DMS 273 (cell line): ENCODE results near the gene RARRES2.
"Not testable (repeated sequence)": the region's sequence is repeated elsewhere in the genome, so short reads cannot be mapped to it uniquely, and the experiment has no call there.

ENCODE experiments used
- DNase-seq: peaks from one replicate; lab custom pipeline; 2025; ENCODE audit not compliant: unreplicated experiment; lab: John Stamatoyannopoulos, UW

The RARRES2 gene

DNA sequence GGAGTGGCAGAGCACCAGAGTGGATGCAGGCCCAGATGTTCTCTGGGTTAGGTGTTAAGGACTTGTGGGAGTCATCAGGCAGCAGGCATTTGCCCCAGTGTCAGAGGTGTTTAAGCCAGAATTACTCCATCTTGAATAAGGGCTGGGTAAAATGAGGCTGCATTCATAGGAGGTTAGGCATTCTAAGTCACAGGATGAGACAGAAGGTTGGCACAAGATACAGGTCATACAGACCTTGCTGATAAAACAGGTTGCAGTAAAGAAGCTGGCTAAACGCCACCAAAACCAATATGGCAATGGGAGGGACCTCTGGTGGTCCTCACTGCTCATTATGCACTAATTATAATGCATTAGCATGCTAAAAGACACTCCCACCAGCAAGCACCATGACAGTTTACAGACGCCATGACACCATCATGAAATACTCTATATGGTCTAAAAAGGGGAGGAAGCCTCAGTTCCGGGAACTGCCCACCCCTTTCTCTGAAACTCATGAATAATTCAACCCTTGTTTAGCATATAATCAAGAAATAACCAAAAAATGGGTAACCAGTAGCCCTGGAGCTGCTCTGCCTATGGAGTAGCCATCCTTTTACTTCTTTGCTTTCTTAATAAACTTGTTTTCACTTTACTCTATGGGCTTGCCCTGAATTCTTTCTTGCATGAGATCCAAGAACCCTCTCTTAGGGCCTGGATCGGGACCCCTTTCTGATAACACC is 19.2 kb downstream of the RARRES2 start:
- DNase-seq, result peak; percentile 80

DNA sequence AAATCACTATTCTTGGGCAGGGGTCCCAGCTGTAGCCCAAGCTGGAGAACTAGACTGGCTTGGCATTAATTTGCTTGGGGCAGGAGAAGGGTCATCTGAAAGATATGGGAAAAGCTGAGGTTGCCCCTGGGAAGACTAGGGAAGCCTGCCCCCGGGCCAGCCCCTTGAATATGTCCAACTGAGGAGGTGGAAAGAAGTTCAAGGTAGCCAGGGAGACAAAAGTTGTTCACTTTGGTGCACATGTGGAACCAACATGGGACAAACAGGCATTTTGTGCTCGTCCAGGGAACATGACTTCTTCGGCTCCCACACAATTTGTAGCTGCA is 19.7 kb downstream of the RARRES2 start:
- no peak for DNase-seq

DNA sequence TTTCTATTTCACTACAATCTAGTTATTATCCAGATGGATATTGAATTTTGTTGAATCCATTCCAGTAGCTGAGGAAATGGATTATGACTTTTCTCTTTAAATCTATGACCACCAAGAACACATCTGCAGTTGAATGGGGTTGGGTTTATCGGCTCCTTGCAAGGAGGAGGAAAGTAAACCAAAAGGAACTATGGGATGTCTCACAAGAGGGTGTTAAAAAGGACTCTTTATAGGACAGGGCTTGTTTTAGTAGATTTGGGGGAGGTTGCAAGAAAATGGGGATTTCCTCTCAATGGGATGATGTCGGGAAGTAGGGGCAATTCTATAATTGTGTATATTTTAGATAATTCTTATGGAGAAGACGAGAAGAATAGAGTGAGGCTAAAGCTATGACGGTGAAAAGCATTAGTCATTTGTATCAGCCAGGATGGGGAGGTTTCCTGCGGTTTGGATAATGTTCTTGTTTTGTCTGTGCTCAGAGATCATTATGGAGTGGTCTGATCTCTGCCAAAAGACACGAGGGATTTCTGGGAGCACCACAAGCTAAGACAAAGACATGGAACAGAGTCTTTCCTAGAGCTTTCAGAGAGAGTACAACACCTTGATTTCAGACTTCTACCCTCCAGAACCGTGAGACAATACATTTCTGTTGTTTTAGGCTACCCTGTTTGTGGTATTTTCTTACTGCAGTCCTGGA is 23.5 kb downstream of the RARRES2 start:
- no peak for DNase-seq

DNA sequence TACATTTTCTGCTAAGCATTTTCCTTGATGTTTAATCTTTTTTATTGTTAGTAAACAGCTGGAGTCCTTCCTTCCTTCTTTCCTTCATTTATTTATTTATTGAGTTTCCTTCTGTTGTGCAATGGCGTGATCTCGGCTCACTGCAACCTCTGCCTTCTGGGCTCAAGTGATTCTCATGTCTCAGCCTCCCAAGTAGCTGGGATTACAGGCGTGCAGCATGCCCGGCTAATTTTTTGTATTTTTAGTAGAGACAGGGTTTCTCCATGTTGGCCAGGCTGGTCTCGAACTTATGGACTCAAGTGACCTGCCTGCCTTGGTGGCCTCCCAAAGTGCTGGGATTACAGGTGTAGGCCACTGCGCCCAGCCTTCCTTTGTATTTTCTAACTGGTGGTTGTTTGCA is 24.4 kb downstream of the RARRES2 start:
- DNase-seq, result not testable (repeated sequence)

DNA sequence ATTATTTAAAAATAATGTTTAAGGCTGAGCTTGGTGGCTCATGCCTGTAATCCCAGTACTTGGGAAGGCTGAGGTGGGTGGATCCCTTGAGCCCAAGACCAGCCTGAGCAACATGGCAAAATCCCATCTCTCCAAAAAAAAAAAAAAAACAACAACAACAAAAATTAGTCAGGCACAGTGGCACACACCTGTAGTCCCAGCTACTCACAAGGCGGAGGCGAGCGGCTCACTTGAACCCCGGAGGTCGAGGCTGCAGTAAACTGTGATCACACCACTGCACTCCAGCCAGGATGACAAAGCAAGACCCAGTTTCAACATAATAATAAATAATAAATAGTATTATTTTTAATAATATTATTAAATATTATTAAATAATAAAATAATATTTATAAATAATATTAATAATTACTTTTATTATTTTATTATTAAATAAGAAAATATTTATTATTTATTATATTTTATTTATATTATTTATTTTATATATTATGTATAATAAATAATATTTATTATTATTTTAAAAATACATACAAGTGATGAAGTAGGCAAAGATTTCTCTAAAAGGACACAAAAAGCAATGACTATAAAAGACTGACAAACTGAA is 26.7 kb downstream of the RARRES2 start:
- no peak for DNase-seq

DNA sequence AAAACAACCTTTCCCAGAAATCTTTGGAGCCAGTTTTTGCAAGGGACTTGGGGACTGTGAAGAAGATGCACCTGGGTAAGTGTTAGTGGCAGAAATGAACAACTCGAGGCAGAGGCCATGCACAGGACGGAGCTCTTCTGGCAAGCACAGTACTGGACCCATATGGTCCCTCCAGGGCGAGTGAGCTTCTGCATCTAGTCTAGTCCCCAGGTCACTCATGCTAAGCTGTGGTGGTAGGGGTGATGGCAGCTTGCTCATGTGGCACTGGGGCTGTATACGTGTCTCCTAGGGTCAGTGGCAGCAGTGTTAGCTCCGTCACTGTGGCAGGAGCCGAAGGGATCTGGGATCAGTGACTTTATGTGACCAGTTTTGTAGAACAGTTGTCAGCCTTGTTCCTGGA is 27.6 kb downstream of the RARRES2 start:
- DNase-seq, result no peak

DNA sequence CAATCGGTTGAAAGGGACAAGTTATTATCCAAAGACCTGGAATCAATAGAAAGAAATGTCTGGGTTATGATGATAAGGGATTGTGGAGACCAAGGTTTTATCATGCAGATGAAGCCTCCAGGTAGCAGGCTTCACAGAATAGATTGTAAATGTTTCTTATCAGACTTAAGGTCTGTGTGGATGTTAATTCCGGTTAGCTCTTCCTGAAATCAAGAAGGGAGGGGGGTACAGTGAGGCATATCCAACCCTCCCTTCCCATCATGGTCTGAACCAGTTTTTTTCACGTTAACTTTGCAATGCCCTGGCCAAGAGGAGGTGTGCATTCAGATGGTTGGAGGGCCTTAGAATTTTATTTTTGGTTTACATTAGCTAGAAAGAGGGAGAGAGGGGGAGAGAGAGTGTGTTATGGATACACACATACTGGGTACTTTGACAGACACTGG is 28.0 kb downstream of the RARRES2 start:
- no peak for DNase-seq

DNA sequence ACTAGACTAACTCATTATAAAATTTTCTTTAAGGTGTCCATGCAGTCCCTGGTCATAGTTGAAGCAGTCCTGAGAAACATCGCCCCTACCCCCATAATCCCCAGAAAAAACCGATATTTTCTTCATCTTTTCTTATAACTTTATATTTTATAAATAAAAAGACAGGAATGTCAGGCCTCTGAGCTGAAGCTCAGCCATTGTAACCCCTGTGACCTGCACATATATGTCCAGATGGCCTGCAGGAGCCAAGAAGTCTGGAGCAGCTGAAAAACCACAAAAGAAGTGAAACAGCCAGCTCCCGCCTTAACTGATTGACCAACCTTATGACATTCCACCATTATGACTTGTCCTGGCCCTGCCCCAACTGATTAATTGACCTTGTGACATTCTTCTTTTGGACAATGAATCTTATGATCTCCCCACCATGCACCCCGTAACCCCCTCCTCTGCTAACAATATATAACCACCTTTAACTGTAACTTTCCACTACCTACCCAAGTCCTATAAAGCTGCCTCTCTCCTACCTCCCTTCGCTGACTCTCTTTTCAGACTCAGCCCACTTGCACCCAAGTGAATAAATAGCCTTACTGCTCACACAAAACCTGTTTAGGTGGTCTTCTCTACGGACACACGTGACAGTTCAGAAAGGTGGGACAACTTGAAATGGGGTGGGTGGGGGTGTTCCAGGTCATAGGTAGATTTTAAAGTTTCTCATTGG is 28.6 kb downstream of the RARRES2 start:
- not testable (repeated sequence) for DNase-seq

DNA sequence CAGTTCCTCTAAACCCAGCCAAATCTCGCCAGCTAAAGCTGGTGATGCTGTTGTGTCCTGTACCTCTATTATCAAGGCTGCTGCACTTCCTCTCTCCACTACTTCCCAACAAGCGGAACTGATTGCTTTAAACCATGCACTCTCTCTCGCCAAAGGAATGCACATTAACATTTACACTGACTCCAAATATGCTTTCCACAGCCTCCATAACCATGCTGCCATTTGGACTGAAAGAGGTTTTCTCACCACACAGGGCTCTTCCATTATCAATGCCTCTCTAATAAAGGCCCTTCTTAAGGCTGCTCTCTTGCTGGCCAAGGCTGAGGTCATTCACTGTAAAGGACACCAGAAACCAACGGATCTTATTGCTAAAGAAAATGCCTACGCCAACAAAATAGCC is 29.7 kb downstream of the RARRES2 start:
- DNase-seq, result no peak

DNA sequence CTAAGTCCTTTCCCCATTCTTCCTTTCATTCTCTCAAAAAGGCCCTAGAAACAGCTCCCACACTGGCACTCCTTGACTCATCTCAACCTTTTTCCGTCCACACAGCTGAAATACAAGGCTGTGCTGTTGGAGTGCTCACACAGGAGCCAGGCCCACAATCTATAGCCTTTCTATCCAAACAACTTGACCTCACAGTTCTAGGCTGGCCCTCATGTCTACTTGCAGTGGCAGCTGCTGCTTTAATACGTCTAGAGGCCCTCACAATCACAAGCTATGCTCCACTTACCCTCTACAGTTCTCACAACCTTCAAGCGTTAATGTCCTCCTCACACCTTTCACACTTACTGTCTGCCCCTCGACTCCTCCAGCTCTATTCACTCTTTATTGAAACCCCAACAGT is 30.3 kb downstream of the RARRES2 start:
- no peak for DNase-seq

DNA sequence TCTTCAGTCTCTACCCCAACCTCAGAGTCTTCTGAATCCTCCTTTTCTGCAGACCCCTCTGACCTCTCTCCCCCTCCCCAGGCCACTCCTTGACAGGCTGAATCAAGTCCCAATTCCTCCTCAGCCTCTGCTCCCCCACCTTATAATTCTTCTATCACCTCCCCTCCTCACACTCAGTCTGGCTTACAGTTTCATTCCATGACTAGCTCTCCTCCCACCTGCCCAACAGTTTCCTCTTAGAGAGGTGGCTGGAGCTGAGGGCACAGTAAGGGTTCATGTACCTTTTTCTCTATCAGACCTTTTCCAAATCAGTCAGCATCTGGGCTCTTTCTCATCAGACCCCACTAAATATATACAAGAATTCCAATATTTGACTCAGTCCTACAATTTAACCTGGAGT is 32.9 kb downstream of the RARRES2 start:
- DNase-seq, result no peak

DNA sequence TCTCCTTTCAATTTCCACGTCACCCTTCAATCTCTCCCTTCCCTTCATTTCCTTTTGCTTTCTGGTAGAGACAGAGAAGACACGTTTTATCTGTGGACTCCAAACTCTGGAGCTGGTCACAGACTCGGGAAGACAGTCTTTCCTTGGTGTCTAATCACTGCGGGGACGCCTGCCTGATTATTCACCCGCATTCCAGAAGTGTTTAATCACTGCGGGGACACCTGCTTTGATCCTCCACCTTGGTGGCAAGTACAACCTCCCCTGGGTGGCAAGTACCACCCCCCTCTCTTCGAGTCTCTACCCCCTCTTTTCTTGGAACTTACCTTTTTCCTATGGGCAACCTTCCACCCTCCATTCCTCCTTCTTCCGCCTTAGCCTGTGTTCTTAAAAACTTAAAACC is 33.5 kb downstream of the RARRES2 start:
- DNase-seq, result no peak

DNA sequence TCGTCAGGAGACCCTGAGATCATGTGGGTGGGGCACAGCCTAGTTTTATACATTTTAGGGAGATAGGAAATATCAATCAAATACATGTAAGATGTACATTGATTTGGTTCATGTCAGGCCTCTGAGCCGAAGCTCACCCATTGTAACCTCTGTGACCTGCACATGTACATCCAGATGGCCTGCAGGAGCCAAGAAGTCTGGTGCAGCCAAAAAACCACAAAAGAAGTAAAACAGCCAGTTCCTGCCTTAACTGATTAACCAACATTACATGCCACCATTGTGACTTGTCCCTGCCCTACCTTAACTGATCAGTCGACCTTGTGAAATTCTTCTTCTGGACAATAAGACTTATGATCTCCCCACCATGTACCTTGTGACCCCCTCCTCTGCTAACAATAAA is 34.3 kb downstream of the RARRES2 start:
- DNase-seq, result no peak

DNA sequence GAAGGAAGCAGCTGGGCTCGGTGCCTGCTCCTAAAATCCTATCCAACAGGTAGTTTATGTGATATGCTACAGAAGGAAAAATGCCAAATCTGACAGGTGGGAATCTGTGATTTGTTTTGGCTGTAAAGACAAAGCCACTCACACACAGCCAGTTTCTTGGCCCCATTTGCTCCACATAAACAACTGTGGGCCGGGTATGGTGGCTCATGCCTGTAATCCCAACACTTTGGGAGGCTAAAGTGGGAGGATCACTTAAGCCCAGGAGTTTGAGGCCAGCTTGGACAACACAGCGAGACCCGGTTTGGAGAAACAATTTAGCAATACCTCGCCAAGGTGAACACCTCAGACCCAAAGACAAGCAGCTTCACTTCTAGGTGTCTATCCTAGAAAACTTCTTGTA is 35.1 kb downstream of the RARRES2 start:
- DNase-seq, result not testable (repeated sequence)

DNA sequence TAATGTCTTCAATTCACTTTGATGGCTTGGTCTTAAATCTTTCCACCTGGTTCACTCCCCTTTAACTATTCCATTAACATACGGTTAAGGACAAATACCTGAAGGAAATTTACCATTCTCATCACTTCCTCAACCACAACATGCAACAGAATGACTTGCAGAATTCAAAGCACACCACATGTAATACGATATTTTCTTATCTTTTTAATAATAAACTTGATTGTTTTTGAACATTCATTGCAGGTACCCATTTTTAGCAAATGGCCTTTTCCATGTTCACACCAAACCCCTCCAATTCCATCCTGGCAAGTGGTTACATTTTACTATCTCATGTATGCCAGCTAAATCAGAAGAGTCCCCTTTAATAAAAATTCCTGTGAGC is 35.5 kb downstream of the RARRES2 start:
- DNase-seq, result not testable (repeated sequence)

DNA sequence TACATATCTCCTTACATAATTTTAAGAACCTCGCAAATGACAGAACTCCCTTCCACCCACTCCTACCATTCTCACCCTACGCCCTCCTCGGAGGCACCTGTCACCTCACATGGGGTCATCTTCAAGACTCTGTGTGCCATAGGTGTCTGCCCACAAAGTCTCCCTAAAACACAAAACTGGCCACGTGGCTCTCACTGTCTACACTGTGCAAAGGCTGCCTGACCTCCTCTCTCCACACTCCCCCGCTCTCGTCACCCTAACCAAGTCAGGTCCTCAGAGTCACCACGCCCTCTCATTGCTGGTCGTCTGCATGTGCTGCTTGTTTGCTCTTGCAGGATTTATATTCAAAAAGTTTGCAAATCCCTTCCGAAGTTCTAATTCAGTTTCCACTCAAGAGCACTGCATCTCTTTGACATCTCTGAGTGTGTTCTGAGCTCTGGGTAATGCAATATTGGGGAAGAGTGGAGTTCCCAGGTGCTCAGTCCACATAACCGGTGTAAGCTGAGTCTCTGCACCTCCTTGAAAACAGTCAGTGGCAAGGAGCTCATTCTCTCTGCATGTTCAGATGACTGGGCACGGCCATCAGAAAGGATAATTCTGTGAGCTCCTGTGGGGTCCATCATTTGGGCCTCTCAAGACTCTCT is 36.0 kb downstream of the RARRES2 start:
- not testable (repeated sequence) for DNase-seq

DNA sequence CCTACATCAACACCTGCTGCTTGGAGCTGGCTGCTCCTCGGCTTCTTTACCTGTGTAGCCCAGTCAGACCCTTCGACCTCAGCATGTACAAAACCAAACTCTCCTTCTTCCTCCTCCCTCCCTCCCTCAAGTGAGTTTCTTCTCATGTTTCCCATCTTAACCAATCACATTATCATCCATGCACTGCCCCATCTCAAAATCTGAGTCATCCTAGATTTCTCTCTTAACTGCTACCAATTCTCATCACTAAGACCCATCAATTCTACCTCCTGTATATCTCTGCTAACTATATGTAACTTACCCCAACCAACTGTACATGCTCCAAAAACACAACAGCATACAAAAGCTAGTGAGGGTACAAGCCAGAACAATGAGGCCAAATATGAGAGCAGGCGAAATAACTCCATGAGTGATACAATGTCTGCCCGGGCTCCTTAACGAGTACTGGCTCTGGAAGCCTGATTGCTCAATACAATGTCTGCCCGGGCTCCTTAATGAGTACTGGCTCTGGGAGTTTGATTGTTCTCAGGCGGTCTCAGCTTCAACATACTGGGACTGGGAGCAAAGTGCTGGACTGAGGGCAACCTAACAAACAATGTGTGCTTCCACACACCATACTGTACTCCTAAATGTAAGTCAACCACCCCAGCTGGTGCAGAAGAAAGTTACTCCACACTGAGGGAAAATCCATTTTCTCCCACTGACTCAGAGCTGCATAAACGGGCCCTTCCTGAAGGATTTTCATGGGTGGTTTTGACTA is 36.8 kb downstream of the RARRES2 start:
- DNase-seq, result not testable (repeated sequence)

DNA sequence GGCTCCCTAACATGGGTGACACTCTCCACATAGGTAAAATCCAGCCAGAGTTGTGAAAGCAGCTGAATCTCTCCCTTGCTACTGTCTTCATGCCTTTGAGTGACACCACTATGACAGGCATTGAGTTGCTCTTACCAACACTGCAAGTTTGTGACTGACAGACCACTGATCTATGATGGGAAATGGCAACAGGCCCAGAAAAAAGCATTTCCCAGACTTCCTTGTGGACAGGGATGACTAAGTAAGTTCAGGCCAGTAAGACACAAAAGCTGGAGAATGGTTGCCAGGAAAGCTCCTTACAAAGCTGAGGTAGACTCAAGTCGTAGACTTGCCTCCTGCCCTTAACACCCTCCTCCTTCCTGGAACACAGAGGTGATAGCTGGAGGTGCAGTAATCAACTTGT is 38.5 kb downstream of the RARRES2 start:
- not testable (repeated sequence) for DNase-seq

DNA sequence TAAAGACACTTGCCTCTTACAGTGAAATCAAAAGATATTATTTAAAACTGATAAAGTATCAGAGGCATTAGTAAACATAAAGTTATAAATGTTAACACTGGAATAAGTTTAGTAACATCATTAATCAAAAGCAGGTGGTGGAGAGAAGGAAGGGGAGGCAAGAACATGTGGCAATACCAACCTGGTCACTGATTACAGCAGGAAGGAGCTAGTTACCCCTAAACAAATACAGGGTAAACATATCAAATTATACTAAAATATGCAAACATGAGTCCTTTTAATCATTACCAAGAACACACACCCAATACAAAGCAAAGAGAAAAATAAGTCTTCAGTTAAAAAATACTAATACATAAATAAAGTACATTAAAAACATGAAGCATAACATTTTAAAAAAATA is 43.5 kb downstream of the RARRES2 start:
- not testable (repeated sequence) for DNase-seq

DNA sequence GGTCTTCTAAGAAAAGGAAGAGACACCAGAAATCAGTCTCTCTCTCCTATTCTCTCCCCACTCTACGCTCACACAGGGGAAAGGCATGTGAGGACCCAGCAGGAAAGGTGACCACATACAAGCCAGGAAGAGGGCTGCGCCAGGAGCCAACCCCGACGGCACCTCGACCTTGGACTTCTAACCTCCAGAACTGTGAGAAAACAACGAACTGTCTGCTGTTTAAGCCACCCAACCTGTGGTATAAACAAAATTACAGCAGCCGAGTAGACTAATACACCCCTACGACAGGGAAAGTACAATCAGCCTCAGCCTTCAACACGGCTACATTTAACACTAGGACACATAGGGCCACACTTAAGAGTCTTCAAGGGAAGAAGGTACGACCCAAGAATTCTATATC is 44.6 kb downstream of the RARRES2 start:
- DNase-seq, result not testable (repeated sequence)

DNA sequence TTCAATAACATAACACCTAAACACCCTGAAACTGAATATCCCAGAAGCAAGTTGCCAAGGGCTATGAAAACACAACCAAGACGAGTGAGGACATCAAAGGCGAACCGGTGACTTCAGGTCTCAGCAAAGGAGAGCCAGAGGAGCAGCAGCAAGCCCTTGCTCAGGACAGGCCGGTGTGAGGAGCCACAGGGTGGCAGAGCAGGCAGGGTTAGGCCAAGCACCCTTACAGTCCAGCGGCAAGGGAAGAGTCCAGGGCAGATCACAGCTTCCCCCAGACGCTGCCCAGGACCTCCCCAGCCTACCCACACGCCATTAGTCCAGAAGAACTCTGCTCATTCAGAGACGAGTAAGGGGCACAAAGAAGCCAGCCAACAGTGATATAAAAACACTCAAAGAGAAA is 45.8 kb downstream of the RARRES2 start:
- DNase-seq, result not testable (repeated sequence)
